HG02943 (cell line): ENCODE measurements around the gene OR5K2.
A peak's percentile ranks its signal among the peaks of the same experiment; 100 is the strongest.

Experiments
- ATAC-seq: cut with Tn5 transposase; IDR thresholded peaks from one replicate; pipeline ENCODE4 v1.9.1; 2021; ENCODE audit warnings: mild to moderate bottlenecking, low read depth, moderate library complexity; ENCODE audit not compliant: unreplicated experiment

The OR5K2 gene

GRCh38 chr3:98521897-98522543 is 24.5 kb downstream of the OR5K2 start:
- peak; percentile 49 for ATAC-seq

- ATAC-seq, result peak; percentile 91
These were observed 25.2 kb downstream of the OR5K2 start, which contains the start of gene CLDND1 for GRCh38 chr3:98522544-98523281. CLDND1 (minus strand) TSS chr3:98522902; CDS start chr3:98521424, 1,478 bp downstream.

- no peak for ATAC-seq
These were observed 28.0 kb downstream of the OR5K2 start for GRCh38 chr3:98525494-98525893.

- ATAC-seq, result no peak
These were observed 31.2 kb downstream of the OR5K2 start for GRCh38 chr3:98528474-98529346.

GRCh38 chr3:98529856-98530459 is 32.5 kb downstream of the OR5K2 start:
- ATAC-seq, result no peak

- ATAC-seq, result no peak
These were observed 33.2 kb downstream of the OR5K2 start for GRCh38 chr3:98530676-98531075.

GRCh38 chr3:98531622-98532274 is 34.3 kb downstream of the OR5K2 start, which contains the start of gene GPR15:
GPR15 (plus strand) TSS chr3:98531978; CDS start chr3:98532034, 56 bp downstream.
- peak; percentile 32 for ATAC-seq

GRCh38 chr3:98532275-98532637 is 34.8 kb downstream of the OR5K2 start:
- ATAC-seq, result peak; percentile 6

- no peak for ATAC-seq
These were observed 35.5 kb downstream of the OR5K2 start for GRCh38 chr3:98532709-98533571.

GRCh38 chr3:98534168-98534567 is 36.7 kb downstream of the OR5K2 start:
- ATAC-seq, result no peak

GRCh38 chr3:98534734-98535133 is 37.3 kb downstream of the OR5K2 start:
- no peak for ATAC-seq

GRCh38 chr3:98536456-98537017 is 39.1 kb downstream of the OR5K2 start:
- peak; percentile 68 for ATAC-seq

- peak; percentile 47 for ATAC-seq
These were observed 42.9 kb downstream of the OR5K2 start for GRCh38 chr3:98540346-98540745.

GRCh38 chr3:98541695-98542094 is 44.2 kb downstream of the OR5K2 start:
- ATAC-seq, result no peak

- no peak for ATAC-seq
These were observed 45.1 kb downstream of the OR5K2 start for GRCh38 chr3:98542623-98543022.

- no peak for ATAC-seq
These were observed 48.5 kb downstream of the OR5K2 start for GRCh38 chr3:98545940-98546339.
